GM19463 (cell line): ENCODE measurements around the gene CDYL.
"Not testable (repeated sequence)": the region's sequence is repeated elsewhere in the genome, so short reads cannot be mapped to it uniquely, and the experiment has no call there.

Source experiments
- ATAC-seq: cut with Tn5 transposase; IDR thresholded peaks from one replicate; pipeline ENCODE4 v1.9.1; 2021; ENCODE audit warnings: mild to moderate bottlenecking, moderate library complexity; ENCODE audit not compliant: unreplicated experiment

CDYL gene

GRCh38 chr6:4829089-4829488, 52.9 kb downstream of the CDYL start:
- no peak for ATAC-seq

DNA sequence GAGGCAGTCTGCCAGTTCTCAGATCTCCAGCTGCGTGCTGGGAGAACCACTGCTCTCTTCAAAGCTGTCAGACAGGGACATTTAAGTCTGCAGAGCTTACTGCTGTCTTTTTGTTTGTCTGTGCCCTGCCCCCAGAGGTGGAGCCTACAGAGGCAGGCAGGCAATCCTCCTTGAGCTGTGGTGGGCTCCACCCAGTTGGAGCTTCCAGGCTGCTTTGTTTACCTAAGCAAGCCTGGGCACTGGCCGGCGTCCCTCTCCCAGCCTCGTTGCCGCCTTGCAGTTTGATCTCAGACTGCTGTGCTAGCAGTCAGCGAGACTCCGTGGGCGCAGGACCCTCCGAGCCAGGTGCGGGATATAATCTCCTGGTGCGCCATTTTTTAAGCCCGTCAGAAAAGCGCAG, 59.3 kb downstream of the CDYL start:
- ATAC-seq = not testable (repeated sequence)

- ATAC-seq = no peak
Observed at GRCh38 chr6:4840169-4840568, 64.0 kb downstream of the CDYL start.

DNA sequence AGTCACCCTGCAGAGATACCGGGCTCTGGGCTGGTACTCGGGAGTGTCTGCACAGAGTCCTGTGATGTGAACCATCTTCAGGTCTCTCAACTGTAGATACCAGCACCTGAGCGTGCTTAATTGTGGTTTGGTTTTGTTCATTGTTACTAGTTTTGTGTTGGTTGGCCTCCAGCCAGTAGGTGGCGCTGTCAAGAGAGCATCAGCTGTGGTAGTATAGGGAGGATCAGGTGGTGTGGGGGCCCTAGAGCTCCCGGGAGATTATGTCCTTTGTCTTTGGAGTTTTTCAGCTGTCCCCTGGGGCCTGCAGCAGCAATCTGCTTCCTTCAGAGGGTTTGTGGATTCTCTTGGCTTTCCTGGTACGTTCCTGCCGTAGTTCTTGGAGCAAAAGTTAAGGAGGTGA, 67.9 kb downstream of the CDYL start:
- ATAC-seq = no peak

GRCh38 chr6:4846387-4846786, 70.2 kb downstream of the CDYL start:
- no peak for ATAC-seq

DNA sequence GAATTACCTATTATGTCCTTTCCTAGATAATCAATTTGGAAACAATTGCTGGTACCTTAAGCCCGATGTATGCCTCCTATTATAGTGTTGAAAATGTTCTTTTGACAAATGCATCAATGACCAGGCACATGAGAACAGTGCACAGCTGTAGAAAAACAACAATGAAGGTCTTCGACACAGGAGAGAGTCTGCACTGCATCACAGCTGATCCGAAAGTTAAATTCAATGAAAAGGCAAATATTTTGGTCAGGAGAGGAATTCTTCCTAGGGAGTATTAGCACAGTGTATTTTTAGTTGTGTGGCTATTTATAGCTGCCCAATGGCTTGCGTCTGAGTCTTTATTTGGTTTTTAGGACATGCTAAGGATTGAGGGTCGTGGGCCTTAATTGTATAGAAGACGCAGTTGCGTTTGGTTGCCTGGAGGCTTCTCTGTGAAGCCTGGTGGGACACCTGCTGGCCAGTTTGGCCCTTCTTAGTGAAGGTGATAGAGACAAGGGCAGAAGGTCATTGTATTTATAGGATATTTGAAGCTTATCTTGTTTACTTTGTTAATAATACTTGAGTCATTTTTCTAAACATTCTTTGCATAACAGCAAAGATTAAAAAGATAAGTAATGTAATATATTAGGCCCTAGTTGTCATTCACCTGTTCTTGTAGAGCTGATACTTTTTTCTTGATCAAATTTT, 72.3 kb downstream of the CDYL start:
- no peak for ATAC-seq

GRCh38 chr6:4849226-4850022, 73.2 kb downstream of the CDYL start:
- ATAC-seq = no peak

GRCh38 chr6:4851035-4851434, 74.8 kb downstream of the CDYL start:
- ATAC-seq = no peak

- not testable (repeated sequence) for ATAC-seq
Observed at GRCh38 chr6:4852186-4852585, 76.0 kb downstream of the CDYL start.

DNA sequence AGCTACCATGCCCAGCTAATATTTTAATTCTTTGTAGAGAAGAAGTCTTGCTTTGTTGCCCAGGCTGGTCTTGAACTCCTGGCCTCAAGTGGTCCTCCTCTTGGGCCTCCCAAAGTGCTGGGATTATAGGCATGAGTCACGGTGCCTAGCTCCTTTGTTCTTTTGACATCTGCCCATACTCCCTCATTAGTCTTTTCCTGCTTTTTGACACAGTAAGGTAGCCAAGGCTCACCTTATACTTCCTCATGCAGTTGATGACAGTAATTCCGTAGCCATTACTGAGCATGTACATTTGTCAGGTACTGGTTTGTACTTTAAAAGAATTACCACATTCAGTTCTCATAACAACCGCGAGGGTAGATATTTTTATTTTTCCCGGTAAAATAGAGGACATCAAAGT, 76.7 kb downstream of the CDYL start:
- no peak for ATAC-seq

GRCh38 chr6:4853349-4853748, 77.1 kb downstream of the CDYL start:
- ATAC-seq = no peak

DNA sequence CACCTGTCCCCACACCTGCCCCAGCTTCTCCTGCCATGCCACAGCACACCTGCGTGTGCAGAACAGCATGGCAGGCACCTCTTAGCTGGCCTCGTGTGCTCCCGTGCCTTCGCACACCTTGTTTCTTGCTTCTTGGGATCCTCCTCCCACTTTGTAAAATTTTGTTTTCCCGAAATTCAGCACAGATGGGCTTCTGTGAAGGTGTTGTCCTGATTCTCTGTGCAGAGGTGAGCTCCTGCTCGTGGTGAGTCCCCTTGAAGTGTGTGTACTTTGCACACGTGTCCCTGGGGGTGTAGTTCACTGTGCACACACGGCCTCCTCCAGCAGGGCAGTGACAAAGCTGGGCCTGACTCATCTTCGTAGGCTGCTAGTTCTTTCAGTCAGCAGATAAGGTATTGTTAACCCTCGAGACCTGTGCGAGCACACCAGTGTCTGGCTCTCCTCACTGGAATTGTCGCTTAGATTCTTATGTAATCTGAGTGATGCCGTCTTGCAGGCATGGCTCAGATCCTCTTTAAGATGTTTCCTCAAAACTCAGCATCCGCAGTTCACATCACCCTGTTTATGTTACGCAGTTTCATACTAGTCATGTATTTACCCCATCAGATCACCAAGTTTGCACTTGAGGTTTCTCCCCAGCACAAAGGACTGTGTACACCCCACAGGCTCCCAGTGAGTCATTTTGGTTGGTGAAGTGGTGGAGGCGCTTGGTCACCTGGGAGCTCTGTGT, 77.7 kb downstream of the CDYL start:
- no peak for ATAC-seq

DNA sequence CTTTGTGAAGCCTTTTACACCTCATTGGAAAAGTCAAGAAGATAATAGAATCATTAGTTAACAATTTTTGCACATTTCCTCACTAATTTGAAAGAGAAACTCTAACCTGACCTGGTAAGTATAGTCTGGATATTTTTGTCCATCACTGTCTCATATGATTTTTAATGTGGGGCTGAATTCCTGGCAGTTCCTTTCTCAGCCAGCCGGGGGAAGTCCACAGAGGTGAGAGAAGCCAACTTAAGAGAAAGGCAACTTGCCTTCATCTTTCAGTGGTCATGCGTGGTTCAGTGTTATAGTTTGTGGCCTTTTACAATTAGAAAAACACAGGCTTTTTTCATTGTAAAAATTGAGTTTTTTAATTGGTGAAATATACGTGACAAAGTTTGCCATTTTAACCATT, 80.6 kb downstream of the CDYL start:
- no peak for ATAC-seq

DNA sequence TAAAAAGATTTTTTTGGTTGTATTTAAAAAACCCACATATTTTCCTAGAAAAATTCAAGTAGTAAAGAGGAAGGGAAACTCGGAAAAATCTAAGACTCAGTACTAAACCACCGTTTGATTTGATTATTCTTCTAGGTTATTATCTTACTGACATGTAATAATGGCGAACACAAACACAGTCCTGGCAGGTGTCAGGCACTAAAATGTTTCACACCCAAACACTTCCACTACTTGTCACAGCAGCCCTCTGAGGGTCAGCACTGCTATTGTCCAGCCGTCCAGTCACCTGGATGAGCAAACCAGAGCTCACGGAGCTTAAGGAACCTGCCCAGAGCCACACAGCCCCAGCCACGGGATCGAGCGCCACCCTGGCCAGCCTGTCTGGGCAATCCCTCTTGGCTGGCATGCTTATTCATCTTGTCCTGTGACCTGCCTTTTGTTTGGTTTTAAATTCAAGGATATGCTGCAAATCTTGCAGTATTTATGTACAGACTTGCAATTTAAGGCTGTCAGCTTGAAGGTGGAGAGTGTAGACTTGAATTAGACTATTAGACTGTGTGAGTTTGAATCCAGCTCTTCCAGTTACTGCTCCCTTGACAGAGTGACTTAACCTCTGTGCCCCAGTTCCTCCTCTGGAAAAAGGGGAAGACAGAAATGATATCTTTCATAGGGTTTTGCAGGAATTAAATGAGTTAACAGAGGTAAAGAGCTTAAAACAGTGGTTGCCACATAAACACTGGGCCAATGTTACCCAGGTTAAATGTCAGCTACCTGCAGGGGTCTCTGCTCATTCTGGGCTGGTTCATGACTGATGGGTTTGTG, 82.2 kb downstream of the CDYL start:
- ATAC-seq = no peak

DNA sequence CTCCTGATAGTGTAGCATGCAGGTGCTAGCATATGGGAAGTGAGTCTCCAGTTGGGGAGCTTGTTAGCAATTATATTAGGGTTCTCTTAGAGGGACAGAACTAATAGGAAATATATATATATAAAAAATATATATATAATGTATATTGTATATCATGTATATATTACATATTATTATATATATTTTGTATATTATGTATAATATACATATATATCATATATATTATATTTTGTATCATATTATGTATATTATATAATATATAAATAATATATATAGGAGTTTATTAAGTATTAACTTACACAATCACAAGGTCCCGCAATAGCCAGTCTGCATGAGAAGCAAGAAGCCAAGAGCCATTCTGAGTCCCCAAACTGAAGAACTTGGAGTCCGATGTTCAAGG, 84.2 kb downstream of the CDYL start:
- ATAC-seq = no peak

DNA sequence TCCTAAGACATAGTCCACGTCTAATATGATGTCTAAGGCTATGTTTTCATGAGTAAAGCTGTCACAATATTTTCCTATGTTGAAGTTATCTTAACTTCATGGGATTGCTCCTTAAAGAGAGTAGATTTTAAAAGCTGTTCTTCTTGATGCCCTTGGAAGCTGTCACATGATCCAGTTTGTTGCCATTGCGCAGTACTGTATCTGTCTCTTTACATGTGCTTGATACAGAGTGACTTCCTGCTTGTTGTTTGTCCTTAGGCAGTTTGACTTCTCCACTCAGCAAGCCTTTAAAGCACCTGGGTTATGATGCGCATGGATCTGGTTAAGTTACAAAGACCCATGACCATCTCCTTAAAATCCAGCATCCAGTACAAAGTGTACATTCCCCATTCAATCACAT, 85.4 kb downstream of the CDYL start:
- ATAC-seq = no peak

DNA sequence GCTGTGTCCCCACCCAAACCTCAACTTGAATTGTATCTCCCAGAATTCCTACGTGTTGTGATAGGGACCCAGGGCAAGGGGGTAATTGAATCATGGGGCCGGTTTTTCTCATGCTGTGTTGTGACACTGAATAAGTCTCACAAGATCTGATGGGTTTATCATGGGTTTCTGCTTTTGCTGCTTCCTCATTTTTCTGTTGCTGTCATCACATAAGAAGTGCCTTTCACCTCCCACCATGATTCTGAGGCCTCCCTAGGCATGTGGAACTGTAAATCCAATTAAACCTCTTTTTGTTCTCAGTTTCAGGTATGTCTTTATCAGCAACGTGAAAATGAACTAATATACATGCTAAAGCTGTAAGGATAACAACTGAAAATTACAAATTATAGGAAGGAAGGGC, 88.3 kb downstream of the CDYL start:
- no peak for ATAC-seq

DNA sequence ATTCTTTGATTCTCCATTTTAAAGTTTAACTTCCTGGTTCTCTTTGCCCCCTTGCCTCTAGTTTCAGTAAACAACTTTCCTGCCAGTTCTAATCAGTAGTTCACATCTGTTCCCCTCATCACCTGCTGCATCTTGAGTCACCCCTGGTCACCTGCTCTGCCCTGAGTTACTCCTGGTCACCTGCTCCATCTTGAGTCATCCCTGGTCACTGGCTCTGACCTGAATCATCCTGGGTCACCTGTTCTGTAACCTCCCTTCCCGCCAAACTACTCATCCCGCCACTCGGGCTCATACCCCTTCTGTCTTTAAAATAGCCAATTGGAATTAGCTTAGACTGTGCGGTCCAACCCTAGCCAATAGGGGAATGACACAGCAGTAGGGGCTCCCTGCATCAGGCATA, 88.8 kb downstream of the CDYL start:
- ATAC-seq = not testable (repeated sequence)

- no peak for ATAC-seq
Observed at GRCh38 chr6:4870821-4871494, 94.8 kb downstream of the CDYL start.

- no peak for ATAC-seq
Observed at GRCh38 chr6:4871825-4872224, 95.6 kb downstream of the CDYL start.
